HCT116 (cell line): ENCODE measurements around the gene CKB. TPM values are rescaled to one million over a fixed set of nuclear protein-coding genes. Genes with fewer than 3 reads are reported as not detected.

Experiments used
- ATAC-seq: fragments of 200-7000 bp; cut with Tn5 transposase; 2 replicates; pipeline ENCODE4 v1.9.1; 2020; ENCODE audit warnings: mild to moderate bottlenecking, moderate library complexity
- BruUV-seq: library from RNA; stranded (reverse); fragments of 400-500 nt; replicated peaks from 2 replicates; lab custom pipeline; 2021; lab: Mats Ljungman, UMichigan
- CTCF ChIA-PET: fragments of 300-600 bp; sonication (Branson Sonifier 250); formaldehyde crosslinking; loops from one replicate; lab custom pipeline; 2021; ENCODE audit warnings: antibody characterized with exemption; lab: Charles Lee
- POLR2A ChIA-PET: fragments of 300-600, 350-600 bp; sonication (Branson Sonifier 250); formaldehyde crosslinking; loops from one replicate; lab custom pipeline; 2021; ENCODE audit warnings: antibody characterized with exemption; lab: Charles Lee
- RAD21 ChIA-PET, 2 experiments: fragments of 300-600 bp; sonication (Branson Sonifier 250); formaldehyde crosslinking; loops; one replicate each; lab custom pipeline; 2023; ENCODE audit warnings: low total read pairs in 2 of 2; ENCODE audit not compliant: uncharacterized antibody in 2 of 2, unreplicated experiment in 2 of 2, low non-redundant PET in 1 of 2; lab: Charles Lee
- DNase-seq: peaks from one replicate; pipeline ENCODE4 v3.0.0-alpha.2; 2010; ENCODE audit warnings: low read depth, low spot score
- H2AFZ ChIP-seq: fragments of 200-600 bp; shearing (Covaris generic), sonication (generic); 2 replicates; pipeline ENCODE4 v1.6.1; 2017; ENCODE audit warnings: low read depth, mixed run types, mixed read lengths, antibody characterized with exemption, low read length; ENCODE audit not compliant: poor library complexity, severe bottlenecking
- H3K27ac ChIP-seq: 2 replicates; pipeline ENCODE4 v1.5.1; 2012; ENCODE audit warnings: low read depth, low read length
- H3K27me3 ChIP-seq: fragments of 200-600 bp; sonication (generic); 2 replicates; pipeline ENCODE4 v1.6.1; 2016; ENCODE audit warnings: mixed run types, low read length, mixed read lengths; ENCODE audit not compliant: insufficient read depth
- H3K36me3 ChIP-seq, 2 experiments: fragments of 200-500 bp in 1 of 2; fragments of 200-600 bp in 1 of 2; sonication (Bioruptor generic) in 1 of 2; sonication (generic) in 1 of 2; 2 replicates each; pipeline versions ENCODE4 v1.5.1 to v1.6.1; 2014 to 2016; ENCODE audit warnings: low read length in 2 of 2, inconsistent platforms in 1 of 2, mixed read lengths in 1 of 2, mixed run types in 1 of 2; ENCODE audit not compliant: insufficient read depth in 2 of 2, control insufficient read depth in 1 of 2
- H3K4me1 ChIP-seq, 2 experiments: fragments of 200-600 bp in 1 of 2; sonication (generic) in 1 of 2; 2 replicates each; pipeline versions ENCODE4 v1.5.1 to v1.6.1; 2012 to 2017; ENCODE audit warnings: low read length in 2 of 2, inconsistent platforms in 1 of 2, mild to moderate bottlenecking in 1 of 2, mixed read lengths in 1 of 2, mixed run types in 1 of 2, moderate library complexity in 1 of 2; ENCODE audit not compliant: insufficient read depth in 2 of 2, control insufficient read depth in 1 of 2
- H3K4me2 ChIP-seq: fragments of 200-600 bp; sonication (generic); 2 replicates; pipeline ENCODE4 v1.6.1; 2017; ENCODE audit warnings: mixed run types, low read length, mixed read lengths
- H3K4me3 ChIP-seq, 2 experiments: fragments of 200-600 bp in 1 of 2; sonication (generic) in 1 of 2; replicated peaks in 1 of 2; 2 replicates each; pipeline ENCODE4 v1.5.1; 2011 to 2016; ENCODE audit warnings: low read length in 2 of 2, control low read depth in 1 of 2, low read depth in 1 of 2, mild to moderate bottlenecking in 1 of 2, mixed read lengths in 1 of 2, mixed run types in 1 of 2
- H3K79me2 ChIP-seq: fragments of 200-600 bp; sonication (generic); 2 replicates; pipeline ENCODE4 v1.6.1; 2017; ENCODE audit warnings: mild to moderate bottlenecking, mixed run types, low read length, moderate library complexity, mixed read lengths; ENCODE audit not compliant: insufficient read depth
- H3K9ac ChIP-seq: fragments of 200-600 bp; sonication (generic); 2 replicates; pipeline ENCODE4 v1.6.1; 2016; ENCODE audit warnings: low read length, mixed read lengths
- H3K9me2 ChIP-seq: fragments of 200-600 bp; sonication (generic), shearing (Covaris generic); 2 replicates; pipeline ENCODE4 v1.6.1; 2017; ENCODE audit warnings: mixed run types, mild to moderate bottlenecking, moderate library complexity; ENCODE audit not compliant: insufficient read depth
- H3K9me3 ChIP-seq, 2 experiments: fragments of 200-500 bp in 1 of 2; fragments of 200-600 bp in 1 of 2; sonication (Bioruptor generic) in 1 of 2; sonication (generic) in 1 of 2; 2 replicates each; pipeline ENCODE4 v1.6.1; 2014 to 2017; ENCODE audit warnings: low read length in 2 of 2, mixed read lengths in 2 of 2, inconsistent platforms in 1 of 2, low read depth in 1 of 2, mild to moderate bottlenecking in 1 of 2, mixed run types in 1 of 2, moderate library complexity in 1 of 2; ENCODE audit not compliant: control insufficient read depth in 1 of 2, insufficient read depth in 1 of 2
- H4K20me1 ChIP-seq: fragments of 200-600 bp; sonication (generic), shearing (Covaris generic); 2 replicates; pipeline ENCODE4 v1.6.1; 2017; ENCODE audit warnings: mixed run types, mild to moderate bottlenecking, moderate library complexity; ENCODE audit not compliant: insufficient read depth
- CBX3 ChIP-seq: IDR thresholded peaks from 2 replicates; pipeline ENCODE4 v1.6.1; 2012; ENCODE audit warnings: low read depth
- CEBPB ChIP-seq: IDR thresholded peaks from 2 replicates; pipeline ENCODE4 v1.6.1; 2012; ENCODE audit warnings: low read depth
- EGR1 ChIP-seq: IDR thresholded peaks from 2 replicates; pipeline ENCODE4 v1.6.1; 2012; ENCODE audit warnings: low read depth
- ELF1 ChIP-seq: IDR thresholded peaks from 2 replicates; pipeline ENCODE4 v1.6.1; 2012; ENCODE audit warnings: low read depth, borderline replicate concordance
- EZH2 ChIP-seq: fragments of 200-600 bp; sonication (generic); IDR thresholded peaks from 2 replicates; pipeline ENCODE4 v1.6.1; 2017; ENCODE audit warnings: antibody characterized with exemption, mixed run types
- FOSL1 ChIP-seq: IDR thresholded peaks from 2 replicates; pipeline ENCODE4 v1.6.1; 2012; ENCODE audit warnings: low read depth
- JUND ChIP-seq: IDR thresholded peaks from 2 replicates; pipeline ENCODE4 v1.6.1; 2012
- POLR2A ChIP-seq: IDR thresholded peaks from 2 replicates; pipeline ENCODE4 v1.7.0; 2011; ENCODE audit warnings: borderline replicate concordance; ENCODE audit not compliant: insufficient read depth, insufficient read length; ENCODE audit errors: extremely low read depth
- POLR2AphosphoS5 ChIP-seq: IDR thresholded peaks from 2 replicates; pipeline ENCODE4 v1.6.1; 2011; ENCODE audit warnings: mild to moderate bottlenecking, low read depth, low read length, moderate library complexity
- RAD21 ChIP-seq: IDR thresholded peaks from 2 replicates; pipeline ENCODE4 v1.6.1; 2012; ENCODE audit warnings: low read depth, mild to moderate bottlenecking
- SIN3A ChIP-seq: IDR thresholded peaks from 2 replicates; pipeline ENCODE4 v1.6.1; 2012; ENCODE audit warnings: low read depth
- SP1 ChIP-seq: IDR thresholded peaks from 2 replicates; pipeline ENCODE4 v1.6.1; 2012; ENCODE audit warnings: low read depth
- SRF ChIP-seq: IDR thresholded peaks from 2 replicates; pipeline ENCODE4 v1.6.1; 2012; ENCODE audit warnings: low read depth
- YY1 ChIP-seq: IDR thresholded peaks from 2 replicates; pipeline ENCODE4 v1.6.1; 2011; ENCODE audit warnings: low read length, low read depth, moderate library complexity, mild to moderate bottlenecking; ENCODE audit not compliant: insufficient replicate concordance; ENCODE audit errors: extremely low read depth
- intact Hi-C: fragments of 100-400 bp; cut with micrococcal nuclease; formaldehyde crosslinking; loops from 2 replicates; pipeline ENCODE4 v1.10.0; 2022
- total RNA-seq: library from RNA; stranded (reverse); gene quantifications from one replicate; pipeline ENCODE4 v1.2.1, GENCODE V29; 2021; ENCODE audit not compliant: unreplicated experiment
- TF ChIP-seq, protein P1 (sequence below): IDR thresholded peaks from 2 replicates; pipeline ENCODE4 v1.6.1; 2011; ENCODE audit warnings: mild to moderate bottlenecking, low read length, moderate library complexity; ENCODE audit not compliant: insufficient replicate concordance; ENCODE audit errors: extremely low read depth
- TF ChIP-seq, protein P2 (sequence below), 3 experiments: fragments of 200-600 bp in 1 of 3; sonication (generic) in 1 of 3; IDR thresholded peaks in 2 of 3; conservative IDR thresholded peaks in 1 of 3; 2 replicates each; pipeline ENCODE4 v1.5.1; 2012 to 2017; ENCODE audit warnings: low read depth in 2 of 3, low read length in 2 of 3, antibody characterized with exemption in 1 of 3, borderline replicate concordance in 1 of 3, control low read depth in 1 of 3, mild to moderate bottlenecking in 1 of 3, mixed read lengths in 1 of 3, mixed run types in 1 of 3, moderate library complexity in 1 of 3; ENCODE audit not compliant: insufficient read depth in 1 of 3
- TF ChIP-seq, protein P3 (sequence below): IDR thresholded peaks from 2 replicates; pipeline ENCODE4 v1.6.1; 2012
- TF ChIP-seq, protein P4 (sequence below): IDR thresholded peaks from 2 replicates; pipeline ENCODE4 v1.6.1; 2012

The CKB gene
- total RNA-seq, 1 experiment from 2014 or later: 605 TPM

DNA sequence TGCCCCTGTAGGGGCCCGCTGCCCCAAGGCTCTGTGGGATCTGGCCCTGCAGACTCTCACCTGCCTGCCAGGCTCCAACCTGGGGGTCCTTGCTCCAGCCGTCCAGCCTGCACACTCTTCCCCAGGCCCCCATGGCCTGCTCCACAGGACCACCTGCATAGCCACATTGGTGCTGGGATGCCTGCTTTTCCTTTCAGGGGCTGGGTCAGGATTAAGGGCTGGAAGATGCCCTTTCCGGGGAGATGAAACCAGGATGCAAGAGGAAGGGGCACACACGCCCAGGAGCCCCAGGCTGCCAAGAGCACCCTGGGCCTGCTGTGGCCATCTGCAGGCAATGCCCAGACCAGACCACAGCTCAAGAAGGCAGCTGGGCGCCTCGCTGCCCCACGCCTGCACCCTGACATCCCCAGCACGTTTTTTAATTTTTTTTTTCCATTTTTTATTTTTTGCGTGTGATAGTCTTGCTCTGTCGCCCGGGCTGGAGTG lies 24.9 kb upstream of the CKB start:
- ChIA-PET POLR2A (interaction anchor here (2.6 kb wide), 1 partner anchor 26 kb away, joined by 12 read pairs; no protein-coding TSS in a partner anchor), CTCF (interaction anchor here (0.5 to 3.1 kb wide), 5 partner anchors 26 to 60 kb away, joined by 3 to 38 read pairs (median 4); partner anchors contain the start of gene CKB)
- intact Hi-C loops: no loop called here

More for the DNA sequence above, 24.9 kb upstream of the CKB start:
- H3K27ac ChIP-seq: no peak overlapping the region
- RAD21 ChIA-PET: interaction anchor here (1.5 to 2.0 kb wide), 3 partner anchors 26 to 28 kb away, joined by 5 to 7 read pairs (median 5); no protein-coding TSS in a partner anchor
- no TSS peak for BruUV-seq
- H3K4me3 ChIP-seq: no peak overlapping the region
- no peak for TF ChIP-seq JUND
- no peak for TF ChIP-seq RAD21
- TF ChIP-seq SIN3A: no peak
- TF ChIP-seq POLR2A: no peak
- no peak for TF ChIP-seq YY1
- TF ChIP-seq CEBPB: no peak
- TF ChIP-seq SP1: no peak
- TF ChIP-seq, protein P1, sequence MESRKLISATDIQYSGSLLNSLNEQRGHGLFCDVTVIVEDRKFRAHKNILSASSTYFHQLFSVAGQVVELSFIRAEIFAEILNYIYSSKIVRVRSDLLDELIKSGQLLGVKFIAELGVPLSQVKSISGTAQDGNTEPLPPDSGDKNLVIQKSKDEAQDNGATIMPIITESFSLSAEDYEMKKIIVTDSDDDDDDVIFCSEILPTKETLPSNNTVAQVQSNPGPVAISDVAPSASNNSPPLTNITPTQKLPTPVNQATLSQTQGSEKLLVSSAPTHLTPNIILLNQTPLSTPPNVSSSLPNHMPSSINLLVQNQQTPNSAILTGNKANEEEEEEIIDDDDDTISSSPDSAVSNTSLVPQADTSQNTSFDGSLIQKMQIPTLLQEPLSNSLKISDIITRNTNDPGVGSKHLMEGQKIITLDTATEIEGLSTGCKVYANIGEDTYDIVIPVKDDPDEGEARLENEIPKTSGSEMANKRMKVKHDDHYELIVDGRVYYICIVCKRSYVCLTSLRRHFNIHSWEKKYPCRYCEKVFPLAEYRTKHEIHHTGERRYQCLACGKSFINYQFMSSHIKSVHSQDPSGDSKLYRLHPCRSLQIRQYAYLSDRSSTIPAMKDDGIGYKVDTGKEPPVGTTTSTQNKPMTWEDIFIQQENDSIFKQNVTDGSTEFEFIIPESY: no peak
- TF ChIP-seq EZH2: no peak
- TF ChIP-seq, protein P2, sequence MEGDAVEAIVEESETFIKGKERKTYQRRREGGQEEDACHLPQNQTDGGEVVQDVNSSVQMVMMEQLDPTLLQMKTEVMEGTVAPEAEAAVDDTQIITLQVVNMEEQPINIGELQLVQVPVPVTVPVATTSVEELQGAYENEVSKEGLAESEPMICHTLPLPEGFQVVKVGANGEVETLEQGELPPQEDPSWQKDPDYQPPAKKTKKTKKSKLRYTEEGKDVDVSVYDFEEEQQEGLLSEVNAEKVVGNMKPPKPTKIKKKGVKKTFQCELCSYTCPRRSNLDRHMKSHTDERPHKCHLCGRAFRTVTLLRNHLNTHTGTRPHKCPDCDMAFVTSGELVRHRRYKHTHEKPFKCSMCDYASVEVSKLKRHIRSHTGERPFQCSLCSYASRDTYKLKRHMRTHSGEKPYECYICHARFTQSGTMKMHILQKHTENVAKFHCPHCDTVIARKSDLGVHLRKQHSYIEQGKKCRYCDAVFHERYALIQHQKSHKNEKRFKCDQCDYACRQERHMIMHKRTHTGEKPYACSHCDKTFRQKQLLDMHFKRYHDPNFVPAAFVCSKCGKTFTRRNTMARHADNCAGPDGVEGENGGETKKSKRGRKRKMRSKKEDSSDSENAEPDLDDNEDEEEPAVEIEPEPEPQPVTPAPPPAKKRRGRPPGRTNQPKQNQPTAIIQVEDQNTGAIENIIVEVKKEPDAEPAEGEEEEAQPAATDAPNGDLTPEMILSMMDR (IDR thresholded peaks at IDR 0.05 in 2 of 3, conservative IDR thresholded peaks at IDR 0.05 in 1 of 3; ENCODE audit: borderline replicate concordance in 1 of 3, insufficient read depth in 1 of 3, low read depth in 2 of 3, low read length in 2 of 3): no peak
- TF ChIP-seq, protein P3, sequence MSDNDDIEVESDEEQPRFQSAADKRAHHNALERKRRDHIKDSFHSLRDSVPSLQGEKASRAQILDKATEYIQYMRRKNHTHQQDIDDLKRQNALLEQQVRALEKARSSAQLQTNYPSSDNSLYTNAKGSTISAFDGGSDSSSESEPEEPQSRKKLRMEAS: no peak
- no peak for TF ChIP-seq SRF
- TF ChIP-seq, protein P4, sequence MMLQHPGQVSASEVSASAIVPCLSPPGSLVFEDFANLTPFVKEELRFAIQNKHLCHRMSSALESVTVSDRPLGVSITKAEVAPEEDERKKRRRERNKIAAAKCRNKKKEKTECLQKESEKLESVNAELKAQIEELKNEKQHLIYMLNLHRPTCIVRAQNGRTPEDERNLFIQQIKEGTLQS: no peak
- no peak for TF ChIP-seq EGR1
- TF ChIP-seq CBX3: no peak
- no peak for TF ChIP-seq POLR2AphosphoS5
- no peak for TF ChIP-seq ELF1
- no peak for TF ChIP-seq FOSL1
- ATAC-seq: no peak
- no peak overlapping the region for H3K9ac ChIP-seq
- H3K9me2 ChIP-seq: no peaks in the 10 kb centered on the region
- no peak overlapping the region for H3K4me2 ChIP-seq
- no peak overlapping the region for H2AFZ ChIP-seq
- H3K36me3 ChIP-seq: no peaks in the 10 kb centered on the region
- DNase-seq: no peak
- H3K79me2 ChIP-seq: no peaks in the 10 kb centered on the region
- H3K27me3 ChIP-seq: no peaks in the 10 kb centered on the region
- H3K4me1 ChIP-seq: peaks cover 18 to 30% of the 10 kb centered on the region in 2 experiments
- H3K9me3 ChIP-seq: no peaks in the 10 kb centered on the region
- H4K20me1 ChIP-seq: no peaks in the 10 kb centered on the region
